Measurements from ENCODE around the gene LAMA5. TPM values are rescaled to one million over a fixed set of nuclear protein-coding genes. Genes with fewer than 3 reads are reported as not detected.

LAMA5 gene
- total RNA-seq, 1 experiment from 2014 or later = 321 TPM

GRCh38 chr20:62371588-62372041 is 4.5 kb upstream of the LAMA5 start:
- DNase-seq (ENCODE audit: low read depth, low spot score) (no peak), ATAC-seq (no peak)
- Histone ChIP-seq H3K9me3 (ENCODE audit: control insufficient read depth in 1 of 2, insufficient read depth in 1 of 2, low read depth in 1 of 2, low read length in 2 of 2) (no peaks in the 10 kb centered on the region), H2AFZ (ENCODE audit: low read depth, low read length, poor library complexity, severe bottlenecking) (no peak overlapping the region), H3K4me1 (ENCODE audit: control insufficient read depth in 1 of 2, insufficient read depth in 2 of 2, low read length in 2 of 2) (peaks cover 41 to 62% of the 10 kb centered on the region in 2 experiments), H3K4me2 (ENCODE audit: low read length) (no peak overlapping the region), H3K9me2 (ENCODE audit: insufficient read depth) (no peaks in the 10 kb centered on the region), H3K27me3 (ENCODE audit: insufficient read depth, low read length) (no peaks in the 10 kb centered on the region), H4K20me1 (ENCODE audit: insufficient read depth) (no peaks in the 10 kb centered on the region), H3K9ac (ENCODE audit: low read length) (no peak overlapping the region), H3K79me2 (ENCODE audit: insufficient read depth, low read length) (peaks cover 4% of the 10 kb centered on the region; the same call in 1 of the 2 replicates), H3K27ac (ENCODE audit: low read depth, low read length) (no peak overlapping the region), H3K36me3 (ENCODE audit: control insufficient read depth in 1 of 2, insufficient read depth in 2 of 2, low read length in 2 of 2) (no peaks in the 10 kb centered on the region), H3K4me3 (replicated peaks in 1 of 2; ENCODE audit: low read depth in 1 of 2, low read length in 2 of 2) (no peak overlapping the region)
- RAD21 ChIA-PET (ENCODE audit: low non-redundant PET in 1 of 2, low total read pairs in 2 of 2, uncharacterized antibody in 2 of 2, unreplicated experiment in 2 of 2) = no interaction called here
- POLR2A ChIA-PET = no interaction called here
- intact Hi-C loops (cut with micrococcal nuclease) = no loop called here
- TF ChIP-seq ZNF274 (IDR thresholded peaks at IDR 0.05; ENCODE audit: low read depth, low read length) (no peak), EGR1 (IDR thresholded peaks at IDR 0.05; ENCODE audit: low read depth) (no peak), TCF7L2 (IDR thresholded peaks at IDR 0.05; ENCODE audit: borderline replicate concordance, extremely low read depth, insufficient read depth, insufficient read length) (no peak), EZH2 (IDR thresholded peaks at IDR 0.05) (no peak), ZBTB33 (IDR thresholded peaks at IDR 0.05; ENCODE audit: extremely low read depth, insufficient replicate concordance, low read length) (no peak), CEBPB (IDR thresholded peaks at IDR 0.05; ENCODE audit: low read depth) (no peak), POLR2A (IDR thresholded peaks at IDR 0.05; ENCODE audit: borderline replicate concordance, extremely low read depth, insufficient read depth, insufficient read length) (no peak)
- BruUV-seq (replicated peaks) = no TSS peak
- CTCF ChIA-PET = interaction anchor here (1.5 kb wide), 1 partner anchor 11 kb away, joined by 4 read pairs; no protein-coding TSS in a partner anchor
